ENCODE results near the gene ADCY3.

DNA sequence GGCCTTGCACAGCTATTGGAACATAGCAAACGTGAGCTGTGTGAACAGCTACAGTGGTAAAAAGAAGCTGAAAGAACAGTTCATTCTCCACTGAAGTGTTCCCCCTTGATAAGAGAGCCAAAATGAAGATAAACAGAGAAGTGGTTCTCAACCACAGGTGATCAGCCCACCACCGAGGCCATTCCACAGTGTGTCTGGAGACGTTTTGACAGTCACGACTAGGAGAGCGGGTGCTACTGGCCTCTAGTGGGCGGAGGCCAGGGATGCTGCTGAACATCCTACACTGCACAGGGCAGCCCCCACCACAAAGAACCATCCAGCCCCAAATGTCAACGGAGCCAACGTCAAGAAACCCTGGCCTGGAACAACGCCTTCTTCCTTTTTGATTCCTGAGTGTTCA, 38.4 kb downstream of the ADCY3 start:
- TF ChIP-seq EZH2 (IDR thresholded peaks at IDR 0.05; ENCODE audit: insufficient read depth, poor library complexity, severe bottlenecking) (no peak), EZH2phosphoT487 (IDR thresholded peaks at IDR 0.05; ENCODE audit: insufficient read depth, low read depth) (no peak)

All from GM23248 (cell line).